ENCODE results near the gene PRDX6. TPM values are rescaled to one million over a fixed set of nuclear protein-coding genes. Genes with fewer than 3 reads are reported as not detected.

The PRDX6 gene
- total RNA-seq, 1 donor, result 140 TPM

DNA sequence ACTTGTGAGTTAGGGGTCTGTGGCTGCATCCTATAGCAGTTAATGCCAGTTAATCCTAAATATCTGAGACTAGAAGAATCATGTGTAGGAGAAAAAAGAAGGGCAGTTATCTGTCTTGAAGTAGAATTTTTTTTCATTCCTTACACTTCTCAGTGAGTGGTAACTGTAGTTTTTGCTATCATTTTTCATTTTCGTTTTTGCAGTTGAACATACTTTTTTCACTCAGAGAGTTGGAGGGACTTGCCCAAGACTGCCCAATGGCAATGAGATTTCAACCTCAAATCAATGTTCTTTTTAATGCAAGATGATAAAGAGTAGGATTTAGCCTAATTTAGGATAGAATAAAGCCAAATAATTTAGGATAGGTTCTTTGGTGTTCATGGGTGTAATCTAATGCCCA, 5.5 kb downstream of the PRDX6 start:
- peaks cover 47% of the 10 kb centered on the region for H3K79me2 ChIP-seq (ENCODE audit: insufficient read depth, low read length)
- DNase-seq (ENCODE audit: insufficient read length, low spot score, missing footprints), result no peak
- H3K4me3 ChIP-seq (ENCODE audit: insufficient read depth, low read length), result no peak overlapping the region
- H3K4me2 ChIP-seq (ENCODE audit: insufficient read depth, low read length), result no peak overlapping the region
- TF ChIP-seq, protein P1, sequence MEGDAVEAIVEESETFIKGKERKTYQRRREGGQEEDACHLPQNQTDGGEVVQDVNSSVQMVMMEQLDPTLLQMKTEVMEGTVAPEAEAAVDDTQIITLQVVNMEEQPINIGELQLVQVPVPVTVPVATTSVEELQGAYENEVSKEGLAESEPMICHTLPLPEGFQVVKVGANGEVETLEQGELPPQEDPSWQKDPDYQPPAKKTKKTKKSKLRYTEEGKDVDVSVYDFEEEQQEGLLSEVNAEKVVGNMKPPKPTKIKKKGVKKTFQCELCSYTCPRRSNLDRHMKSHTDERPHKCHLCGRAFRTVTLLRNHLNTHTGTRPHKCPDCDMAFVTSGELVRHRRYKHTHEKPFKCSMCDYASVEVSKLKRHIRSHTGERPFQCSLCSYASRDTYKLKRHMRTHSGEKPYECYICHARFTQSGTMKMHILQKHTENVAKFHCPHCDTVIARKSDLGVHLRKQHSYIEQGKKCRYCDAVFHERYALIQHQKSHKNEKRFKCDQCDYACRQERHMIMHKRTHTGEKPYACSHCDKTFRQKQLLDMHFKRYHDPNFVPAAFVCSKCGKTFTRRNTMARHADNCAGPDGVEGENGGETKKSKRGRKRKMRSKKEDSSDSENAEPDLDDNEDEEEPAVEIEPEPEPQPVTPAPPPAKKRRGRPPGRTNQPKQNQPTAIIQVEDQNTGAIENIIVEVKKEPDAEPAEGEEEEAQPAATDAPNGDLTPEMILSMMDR (IDR thresholded peaks at IDR 0.05; ENCODE audit: extremely low read depth, low read depth, low read length), result no peak
- no peaks in the 10 kb centered on the region for H3K27me3 ChIP-seq (ENCODE audit: insufficient read depth, low read length)
- H2AFZ ChIP-seq (ENCODE audit: low read length), result no peak overlapping the region
- H3K9me3 ChIP-seq (ENCODE audit: low read depth, low read length), result no peaks in the 10 kb centered on the region
- H3K27ac ChIP-seq (ENCODE audit: low read depth, low read length), result no peak overlapping the region
- H3K4me1 ChIP-seq (ENCODE audit: insufficient read depth, low read length), result peaks cover 24% of the 10 kb centered on the region
- H4K20me1 ChIP-seq (ENCODE audit: insufficient read depth, low read length), result peaks cover 13% of the 10 kb centered on the region
- peaks cover 79% of the 10 kb centered on the region for H3K36me3 ChIP-seq (ENCODE audit: insufficient read depth, low read length)

DNA sequence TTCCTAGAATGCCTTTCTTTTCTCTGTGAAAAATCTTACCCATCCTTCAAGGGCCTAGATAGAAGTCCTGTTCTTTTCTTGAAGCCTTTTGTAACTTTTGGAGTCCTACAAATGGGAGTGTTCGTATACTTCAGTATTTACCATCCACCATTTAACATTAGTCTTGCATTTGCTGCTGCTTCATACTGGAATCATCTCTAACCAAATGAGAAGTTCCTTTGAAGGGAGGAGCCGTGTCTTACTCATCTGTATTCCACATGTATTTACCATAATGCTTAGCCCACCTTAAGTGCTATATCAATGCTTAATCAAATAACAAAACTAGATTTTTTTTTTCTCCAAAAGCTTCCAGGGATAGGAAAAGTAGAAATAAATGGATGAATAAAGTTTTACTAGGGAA, 7.1 kb downstream of the PRDX6 start:
- Histone ChIP-seq H3K79me2 (ENCODE audit: insufficient read depth, low read length) (peaks cover 31% of the 10 kb centered on the region), H2AFZ (ENCODE audit: low read length) (no peak overlapping the region), H3K4me2 (ENCODE audit: insufficient read depth, low read length) (no peak overlapping the region), H3K36me3 (ENCODE audit: insufficient read depth, low read length) (peaks cover 95% of the 10 kb centered on the region), H3K4me1 (ENCODE audit: insufficient read depth, low read length) (peaks cover 9% of the 10 kb centered on the region), H4K20me1 (ENCODE audit: insufficient read depth, low read length) (peaks cover 5% of the 10 kb centered on the region), H3K27me3 (ENCODE audit: insufficient read depth, low read length) (no peaks in the 10 kb centered on the region), H3K27ac (ENCODE audit: low read depth, low read length) (no peak overlapping the region), H3K4me3 (ENCODE audit: insufficient read depth, low read length) (no peak overlapping the region), H3K9me3 (ENCODE audit: low read depth, low read length) (no peaks in the 10 kb centered on the region)
- TF ChIP-seq, protein P1 (IDR thresholded peaks at IDR 0.05; ENCODE audit: extremely low read depth, low read depth, low read length), result no peak
- no peak for DNase-seq (ENCODE audit: insufficient read length, low spot score, missing footprints)

DNA sequence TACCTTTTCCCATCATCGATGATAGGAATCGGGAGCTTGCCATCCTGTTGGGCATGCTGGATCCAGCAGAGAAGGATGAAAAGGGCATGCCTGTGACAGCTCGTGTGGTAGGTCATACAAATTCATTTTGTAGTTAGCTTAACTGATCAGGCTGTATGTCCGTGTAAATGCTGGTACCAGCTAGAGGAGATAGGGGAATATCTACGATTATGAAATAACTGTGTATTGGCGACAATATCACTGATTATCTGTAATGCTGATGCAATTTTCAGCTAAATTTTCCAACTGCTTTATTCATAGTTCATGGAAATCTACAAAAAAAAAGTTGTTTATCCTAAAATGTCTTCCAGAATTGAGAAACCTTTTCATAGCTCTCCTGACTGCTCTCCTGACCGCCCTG, 8.3 kb downstream of the PRDX6 start:
- Histone ChIP-seq H3K4me3 (ENCODE audit: insufficient read depth, low read length) (no peak overlapping the region), H3K4me2 (ENCODE audit: insufficient read depth, low read length) (no peak overlapping the region), H3K4me1 (ENCODE audit: insufficient read depth, low read length) (no peaks in the 10 kb centered on the region), H3K79me2 (ENCODE audit: insufficient read depth, low read length) (peaks cover 19% of the 10 kb centered on the region), H3K27me3 (ENCODE audit: insufficient read depth, low read length) (no peaks in the 10 kb centered on the region), H4K20me1 (ENCODE audit: insufficient read depth, low read length) (no peaks in the 10 kb centered on the region), H2AFZ (ENCODE audit: low read length) (no peak overlapping the region), H3K9me3 (ENCODE audit: low read depth, low read length) (no peaks in the 10 kb centered on the region), H3K27ac (ENCODE audit: low read depth, low read length) (no peak overlapping the region), H3K36me3 (ENCODE audit: insufficient read depth, low read length) (peaks cover 87% of the 10 kb centered on the region)
- TF ChIP-seq, protein P1 (IDR thresholded peaks at IDR 0.05; ENCODE audit: extremely low read depth, low read depth, low read length), result no peak
- DNase-seq (ENCODE audit: insufficient read length, low spot score, missing footprints), result no peak

DNA sequence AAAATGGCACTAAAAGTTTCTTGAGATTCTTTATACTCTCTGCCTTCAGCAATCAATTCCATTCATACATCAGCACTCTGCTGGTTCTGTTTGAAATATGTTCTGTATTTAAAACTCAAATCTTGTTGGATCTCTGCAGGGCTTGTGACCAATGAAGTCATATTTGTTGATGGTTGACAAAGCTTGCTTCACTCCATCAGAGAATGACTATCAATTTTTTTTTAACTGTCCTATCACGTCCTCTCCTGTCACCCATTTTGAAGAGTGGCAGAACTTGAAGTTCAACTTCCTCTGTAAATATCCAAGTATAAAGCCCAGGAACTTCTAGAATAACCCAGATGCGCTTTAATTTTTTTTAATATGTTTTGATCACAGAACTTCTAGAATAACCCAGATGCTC, 10.9 kb downstream of the PRDX6 start:
- no peaks in the 10 kb centered on the region for H3K4me1 ChIP-seq (ENCODE audit: insufficient read depth, low read length)
- H3K27me3 ChIP-seq (ENCODE audit: insufficient read depth, low read length), result no peaks in the 10 kb centered on the region
- H3K27ac ChIP-seq (ENCODE audit: low read depth, low read length), result no peak overlapping the region
- H3K79me2 ChIP-seq (ENCODE audit: insufficient read depth, low read length), result no peaks in the 10 kb centered on the region
- no peaks in the 10 kb centered on the region for H4K20me1 ChIP-seq (ENCODE audit: insufficient read depth, low read length)
- no peak for DNase-seq (ENCODE audit: insufficient read length, low spot score, missing footprints)
- no peaks in the 10 kb centered on the region for H3K9me3 ChIP-seq (ENCODE audit: low read depth, low read length)
- no peak overlapping the region for H3K4me3 ChIP-seq (ENCODE audit: insufficient read depth, low read length)
- TF ChIP-seq, protein P1 (IDR thresholded peaks at IDR 0.05; ENCODE audit: extremely low read depth, low read depth, low read length), result no peak
- H2AFZ ChIP-seq (ENCODE audit: low read length), result no peak overlapping the region
- peaks cover 61% of the 10 kb centered on the region for H3K36me3 ChIP-seq (ENCODE audit: insufficient read depth, low read length)
- H3K4me2 ChIP-seq (ENCODE audit: insufficient read depth, low read length), result no peak overlapping the region
